ENCODE measurements around the gene MPST. TPM values are rescaled to one million over a fixed set of nuclear protein-coding genes. Genes with fewer than 3 reads are reported as not detected.

MPST gene
- total and polyA plus RNA-seq, 12 donors, result 27.1 to 192 (median 47.0) TPM

GRCh38 chr22:37063431-37064420 is 44.2 kb downstream of the MPST start:
- Histone ChIP-seq H3K27me3 (peaks cover 0 to 34% (median 15%) of the 10 kb centered on the region in 7 donors), H3K36me3 (peaks cover 0 to 32% (median 0%) of the 10 kb centered on the region in 9 donors), H3K27ac (no peak overlapping the region), H3K4me1 (no peaks in the 10 kb centered on the region), H3K4me3 (no peak overlapping the region), H3K9me3 (no peaks in the 10 kb centered on the region)
- TF ChIP-seq CTCF (IDR thresholded peaks at IDR 0.05), result no peak
- DNase-seq (no peak), ATAC-seq (no peak)
- 86 to 87% methylated on average over 28 of the region's 28 CpGs for WGBS, 2 donors
- intact Hi-C loops (cut with DNase I), result loop anchor here in 1 of 10 donors (10.0 kb wide), 1 partner anchor 401 kb away; no protein-coding TSS in a partner anchor

- H3K36me3 ChIP-seq, result peaks cover 0 to 24% (median 0%) of the 10 kb centered on the region in 9 donors
- intact Hi-C loops (cut with DNase I), result loop anchor here in 1 of 10 donors (10.0 kb wide), 1 partner anchor 400 kb away; no protein-coding TSS in a partner anchor
- H3K4me3 ChIP-seq, result no peak overlapping the region
- H3K9me3 ChIP-seq, result no peaks in the 10 kb centered on the region
- no peak for DNase-seq
- WGBS, 2 donors, result 90 to 91% methylated on average over 11 of the region's 11 CpGs
- peaks cover 0 to 42% (median 23%) of the 10 kb centered on the region in 7 donors for H3K27me3 ChIP-seq
- H3K27ac ChIP-seq, result no peak overlapping the region
- ATAC-seq, result no peak
- H3K4me1 ChIP-seq, result no peaks in the 10 kb centered on the region
- no peak for TF ChIP-seq CTCF (IDR thresholded peaks at IDR 0.05)
These were observed 45.0 kb downstream of the MPST start for GRCh38 chr22:37064553-37064952.

- no peak overlapping the region for H3K27ac ChIP-seq
- intact Hi-C loops (cut with DNase I), result loop anchor here in 1 of 10 donors (10.0 kb wide), 1 partner anchor 400 kb away; no protein-coding TSS in a partner anchor
- peaks cover 0 to 18% (median 0%) of the 10 kb centered on the region in 9 donors for H3K36me3 ChIP-seq
- DNase-seq, result no peak
- no peak overlapping the region for H3K4me3 ChIP-seq
- 82 to 87% methylated on average over 3 of the region's 3 CpGs for WGBS, 2 donors
- no peaks in the 10 kb centered on the region for H3K9me3 ChIP-seq
- H3K4me1 ChIP-seq, result no peaks in the 10 kb centered on the region
- ATAC-seq, result no peak
- TF ChIP-seq CTCF (IDR thresholded peaks at IDR 0.05), result no peak
- peaks cover 0 to 48% (median 29%) of the 10 kb centered on the region in 7 donors for H3K27me3 ChIP-seq
These were observed 45.6 kb downstream of the MPST start for GRCh38 chr22:37065180-37065579.

GRCh38 chr22:37065961-37066360 is 46.4 kb downstream of the MPST start:
- H3K36me3 ChIP-seq, result peaks cover 0 to 10% (median 0%) of the 10 kb centered on the region in 9 donors
- H3K27ac ChIP-seq, result no peak overlapping the region
- no peak for ATAC-seq
- H3K9me3 ChIP-seq, result no peaks in the 10 kb centered on the region
- H3K27me3 ChIP-seq, result peaks cover 0 to 56% (median 37%) of the 10 kb centered on the region in 7 donors
- 84 to 89% methylated on average over 9 of the region's 9 CpGs for WGBS, 2 donors
- intact Hi-C loops (cut with DNase I), result loop anchor here in 1 of 10 donors (10.0 kb wide), 1 partner anchor 399 kb away; no protein-coding TSS in a partner anchor
- no peak for DNase-seq
- H3K4me3 ChIP-seq, result no peak overlapping the region
- no peak for TF ChIP-seq CTCF (IDR thresholded peaks at IDR 0.05)
- H3K4me1 ChIP-seq, result no peaks in the 10 kb centered on the region
